IPS DF 6.9 (cell line): ENCODE measurements around the gene C4orf36.

Experiments
- DNase-seq: peaks from one replicate; pipeline ENCODE4 v3.0.0-alpha.2; 2013; ENCODE audit warnings: low read depth, low spot score
- H3K27ac ChIP-seq: one replicate; pipeline ENCODE4 v1.5.1; 2013; ENCODE audit warnings: low read length, control low read depth
- H3K27me3 ChIP-seq: 2 replicates; pipeline ENCODE4 v1.6.1; 2013; ENCODE audit warnings: mild to moderate bottlenecking, low read length; ENCODE audit not compliant: control insufficient read depth, insufficient read depth
- H3K36me3 ChIP-seq: 2 replicates; pipeline ENCODE4 v1.6.1; 2013; ENCODE audit warnings: low read length; ENCODE audit not compliant: control insufficient read depth, insufficient read depth
- H3K4me1 ChIP-seq: 2 replicates; pipeline ENCODE4 v1.6.1; 2013; ENCODE audit warnings: low read length; ENCODE audit not compliant: control insufficient read depth, insufficient read depth
- H3K4me3 ChIP-seq: 2 replicates; pipeline ENCODE4 v1.5.1; 2013; ENCODE audit warnings: mild to moderate bottlenecking, low read length
- H3K9me3 ChIP-seq: 2 replicates; pipeline ENCODE4 v1.6.1; 2013; ENCODE audit warnings: low read length, inconsistent platforms; ENCODE audit not compliant: control insufficient read depth, insufficient read depth
- WGBS: extraction: QIAGEN DNeasy Blood & Tissue Kit; methylation state at CpG from one replicate; pipeline ENCODE4 v1.1.7; 2013; ENCODE audit warnings: mixed read lengths, missing lambda C conversion rate; ENCODE audit not compliant: insufficient read length, insufficient coverage; 5-methylcytosine and 5-hydroxymethylcytosine counted together

Gene C4orf36

DNA sequence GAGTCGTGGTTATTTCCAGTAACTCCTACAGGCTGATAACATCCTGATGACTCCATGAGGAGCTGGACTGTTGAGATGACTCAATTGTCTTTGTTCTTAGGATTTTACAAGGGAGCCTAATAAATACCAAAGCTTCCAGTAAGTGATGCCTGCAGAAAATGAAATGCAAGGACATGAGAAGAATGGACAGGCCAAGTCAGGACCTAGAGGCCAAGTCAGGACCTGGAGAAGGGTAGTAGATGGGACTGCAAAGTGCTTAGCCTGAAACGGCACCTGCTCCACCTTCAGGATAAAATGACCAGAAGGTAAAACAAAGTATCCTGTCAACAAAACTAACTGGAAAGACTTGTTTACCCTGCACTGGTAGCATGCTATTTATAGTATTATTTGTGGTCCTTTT lies 36.6 kb downstream of the C4orf36 start:
- no peak overlapping the region for H3K4me3 ChIP-seq
- no peaks in the 10 kb centered on the region for H3K9me3 ChIP-seq
- H3K27ac ChIP-seq: no peak overlapping the region
- H3K4me1 ChIP-seq: 0 out of 2 replicates have a peak, but pooled peaks cover 2% of the 10 kb centered on the region
- H3K36me3 ChIP-seq: no peaks in the 10 kb centered on the region
- peaks cover 4% of the 10 kb centered on the region for H3K27me3 ChIP-seq
- no CpG with 5 or more reads among the region's 2 CpGs for WGBS
- no peak for DNase-seq

DNA sequence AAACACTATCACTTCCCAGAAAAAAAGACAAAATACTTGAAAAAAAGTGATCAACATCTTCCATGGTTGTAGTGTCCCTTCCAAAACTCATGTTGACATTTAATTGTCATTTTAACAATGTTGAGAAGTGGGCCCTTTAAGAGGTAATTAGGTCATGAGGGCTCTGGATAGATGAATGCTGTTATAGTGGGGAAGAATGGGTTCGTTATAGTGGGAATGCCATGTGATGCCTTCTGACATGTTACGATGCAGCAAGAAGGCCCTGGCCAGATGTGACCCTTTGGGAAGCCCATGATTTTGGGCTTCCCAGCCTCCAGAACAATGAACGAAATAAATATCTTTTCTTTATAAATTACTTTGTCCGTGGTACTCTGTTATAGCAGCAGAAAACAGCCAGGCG lies 39.0 kb downstream of the C4orf36 start:
- H3K9me3 ChIP-seq: no peaks in the 10 kb centered on the region
- no peak overlapping the region for H3K4me3 ChIP-seq
- H3K27me3 ChIP-seq: peaks cover 2% of the 10 kb centered on the region
- DNase-seq: no peak
- WGBS: no CpG with 5 or more reads among the region's 5 CpGs
- no peaks in the 10 kb centered on the region for H3K36me3 ChIP-seq
- no peak overlapping the region for H3K27ac ChIP-seq
- 0 out of 2 replicates have a peak, but pooled peaks cover 2% of the 10 kb centered on the region for H3K4me1 ChIP-seq

DNA sequence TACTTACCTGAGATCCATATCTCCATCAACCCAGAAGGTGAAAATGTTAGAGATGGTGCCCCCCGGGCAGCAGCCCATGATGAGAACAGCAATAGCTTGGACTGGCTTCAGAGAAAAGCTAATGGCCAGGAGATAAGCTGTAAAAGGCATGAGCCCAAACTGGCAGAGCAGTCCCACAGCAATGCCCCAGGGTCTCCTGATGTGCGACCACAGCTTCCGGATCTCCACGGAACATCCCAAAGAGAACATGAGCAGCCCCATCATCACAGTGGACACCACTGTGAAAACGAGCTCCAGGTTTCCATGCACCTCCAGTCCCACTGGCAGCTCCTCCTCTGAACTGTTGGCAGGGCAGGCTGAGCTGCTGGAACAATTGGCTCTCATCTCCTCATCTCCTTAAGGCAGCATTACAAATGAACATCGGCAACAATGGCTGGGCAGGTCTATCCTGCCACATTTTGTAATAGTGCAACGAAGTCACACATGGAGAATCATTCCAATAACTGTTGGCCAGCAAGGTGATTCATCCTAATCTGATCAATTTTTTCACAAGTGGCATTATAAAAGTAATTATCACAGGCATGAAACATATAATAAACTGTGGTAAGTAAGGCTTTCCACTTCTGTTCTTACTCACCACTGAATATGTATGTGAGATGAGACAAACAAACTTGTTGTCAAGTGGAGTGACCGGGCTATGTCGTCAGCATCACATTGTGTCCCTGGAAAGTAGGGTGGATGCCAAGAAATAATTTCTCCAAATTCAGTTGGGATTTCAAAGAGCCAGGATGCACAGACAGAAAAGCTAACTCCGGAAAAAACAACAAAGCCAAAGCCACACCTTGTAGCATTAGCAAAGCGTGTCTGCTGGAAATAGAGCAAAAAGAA lies 43.2 kb downstream of the C4orf36 start, which contains the start of gene SLC10A6:
Gene SLC10A6 (minus strand): TSS at position 653 of the 888 bp plus-strand sequence. CDS start 269 bp downstream, at position 384.
- no peak within 1 kb of the TSS for H3K4me3 ChIP-seq
- H3K9me3 ChIP-seq: no peaks in the 10 kb centered on the region
- H3K27ac ChIP-seq: no peak within 1 kb of the TSS
- H3K36me3 ChIP-seq: no peaks in the 10 kb centered on the region
- DNase-seq: no peak
- no peaks in the 10 kb centered on the region for H3K27me3 ChIP-seq
- H3K4me1 ChIP-seq: 0 out of 2 replicates have a peak, but pooled peaks cover 2% of the 10 kb centered on the region
- WGBS: no CpG with 5 or more reads among the region's 11 CpGs

DNA sequence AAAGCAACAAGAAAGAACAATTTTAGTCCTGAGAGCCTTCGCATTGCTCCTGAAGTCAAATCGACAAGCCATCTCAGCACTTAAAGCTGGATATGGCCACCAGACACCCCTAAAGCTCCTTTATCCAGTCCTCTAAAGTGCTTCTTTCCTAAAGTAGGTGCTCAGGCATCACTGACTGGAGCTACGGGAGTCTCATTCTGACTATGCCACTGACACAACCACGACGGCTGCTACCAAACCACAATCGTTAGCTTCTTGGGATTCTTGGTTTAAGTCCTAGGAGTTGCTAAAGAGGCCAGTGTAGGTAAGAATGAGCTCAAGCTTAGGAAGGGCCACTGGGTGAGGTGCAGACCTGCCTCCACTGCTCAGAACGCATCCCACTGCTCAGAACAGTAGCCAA lies 44.1 kb downstream of the C4orf36 start:
- H3K9me3 ChIP-seq: no peaks in the 10 kb centered on the region
- H3K27ac ChIP-seq: no peak overlapping the region
- no peaks in the 10 kb centered on the region for H3K36me3 ChIP-seq
- no peaks in the 10 kb centered on the region for H3K27me3 ChIP-seq
- no peak overlapping the region for H3K4me3 ChIP-seq
- DNase-seq: no peak
- 0 out of 2 replicates have a peak, but pooled peaks cover 2% of the 10 kb centered on the region for H3K4me1 ChIP-seq
- no CpG with 5 or more reads among the region's 7 CpGs for WGBS

DNA sequence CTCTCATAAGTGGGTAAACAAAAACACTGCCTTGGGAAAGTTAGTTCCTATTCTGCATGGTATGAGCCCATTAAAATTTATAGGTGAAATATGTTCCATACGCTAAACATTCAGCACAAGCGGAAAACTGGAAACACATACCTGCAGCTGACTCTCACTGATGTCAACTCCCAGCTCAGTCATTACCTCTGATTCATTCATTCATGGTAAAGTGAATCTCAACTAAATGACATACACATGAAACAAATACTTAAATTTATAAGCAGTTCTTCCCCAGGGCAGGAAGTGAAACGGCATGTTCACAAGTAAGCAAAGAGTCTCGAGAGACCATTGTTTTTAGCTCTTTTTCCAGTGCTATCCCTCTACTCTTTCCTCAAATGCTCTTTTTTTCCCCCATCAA lies 44.7 kb downstream of the C4orf36 start:
- no peaks in the 10 kb centered on the region for H3K36me3 ChIP-seq
- 0 out of 2 replicates have a peak, but pooled peaks cover 2% of the 10 kb centered on the region for H3K4me1 ChIP-seq
- no peak overlapping the region for H3K4me3 ChIP-seq
- H3K27me3 ChIP-seq: no peaks in the 10 kb centered on the region
- no peak overlapping the region for H3K27ac ChIP-seq
- no peak for DNase-seq
- WGBS: no CpG with 5 or more reads among the region's 4 CpGs
- no peaks in the 10 kb centered on the region for H3K9me3 ChIP-seq

DNA sequence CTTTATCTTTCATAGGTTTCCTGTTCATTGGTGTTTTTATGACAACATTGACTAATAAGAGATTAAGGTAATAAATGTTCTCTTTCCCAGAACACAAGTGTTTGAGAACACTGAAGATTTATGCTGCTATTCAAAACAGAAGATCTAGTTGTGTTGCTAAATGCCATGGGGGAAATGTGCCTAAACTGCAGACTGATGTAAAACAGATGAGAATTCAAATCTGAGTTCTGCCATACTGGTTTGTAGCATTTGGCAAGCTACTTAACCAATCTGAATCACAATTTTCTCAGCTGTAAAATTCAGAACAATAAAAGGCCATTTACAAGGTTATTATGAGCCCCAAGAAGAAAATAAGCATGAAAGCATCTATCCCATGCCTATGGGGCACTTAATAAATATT lies 45.3 kb downstream of the C4orf36 start:
- Histone ChIP-seq H3K36me3 (no peaks in the 10 kb centered on the region), H3K4me3 (no peak overlapping the region), H3K9me3 (no peaks in the 10 kb centered on the region), H3K27ac (no peak overlapping the region), H3K4me1 (0 out of 2 replicates have a peak, but pooled peaks cover 2% of the 10 kb centered on the region), H3K27me3 (no peaks in the 10 kb centered on the region)
- DNase-seq: no peak

DNA sequence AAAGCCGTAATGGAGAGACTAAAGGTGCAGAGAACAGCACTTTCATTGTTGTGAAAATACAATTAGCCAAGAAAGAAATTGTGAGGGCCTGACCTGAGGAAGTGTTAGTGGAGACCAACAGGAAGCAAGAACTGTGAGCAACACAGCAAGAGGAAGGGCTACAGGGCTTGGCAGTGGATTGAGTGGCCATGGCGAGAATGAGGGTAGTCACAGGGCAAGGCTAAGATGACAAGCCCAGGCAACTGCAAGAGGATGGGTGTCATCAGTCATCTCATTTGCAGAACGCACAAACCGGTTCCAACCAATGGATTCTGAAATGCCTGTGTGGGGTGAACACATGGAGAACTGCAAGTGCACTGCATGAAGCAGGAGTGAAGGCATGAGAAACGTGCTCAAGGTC lies 46.6 kb downstream of the C4orf36 start:
- Histone ChIP-seq H3K4me1 (0 out of 2 replicates have a peak, but pooled peaks cover 2% of the 10 kb centered on the region), H3K36me3 (no peaks in the 10 kb centered on the region), H3K27ac (no peak overlapping the region), H3K27me3 (no peaks in the 10 kb centered on the region), H3K4me3 (no peak overlapping the region), H3K9me3 (no peaks in the 10 kb centered on the region)
- no peak for DNase-seq
- no CpG with 5 or more reads among the region's 5 CpGs for WGBS

DNA sequence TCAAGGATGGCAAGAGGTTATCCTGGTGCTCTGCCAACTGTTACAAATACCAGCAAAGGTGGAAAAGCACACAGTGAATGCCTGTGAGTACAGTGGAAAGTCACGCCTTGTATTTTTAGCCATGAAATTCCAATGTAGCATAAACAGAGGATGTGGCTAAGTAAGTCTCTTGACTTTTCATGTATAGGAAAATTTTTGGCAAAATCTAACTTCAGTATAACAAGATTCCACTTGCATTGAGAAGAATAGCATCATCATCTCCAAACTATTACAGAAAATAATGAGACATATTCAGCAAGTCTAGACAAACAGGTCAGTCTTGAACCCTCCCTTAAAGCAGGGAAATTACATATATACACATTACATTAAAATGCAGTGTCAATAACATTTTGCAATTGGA lies 50.9 kb downstream of the C4orf36 start:
- no peaks in the 10 kb centered on the region for H3K4me1 ChIP-seq
- no CpG with 5 or more reads among the region's 1 CpG for WGBS
- H3K27me3 ChIP-seq: no peaks in the 10 kb centered on the region
- no peak overlapping the region for H3K4me3 ChIP-seq
- H3K27ac ChIP-seq: no peak overlapping the region
- no peaks in the 10 kb centered on the region for H3K36me3 ChIP-seq
- DNase-seq: no peak
- H3K9me3 ChIP-seq: no peaks in the 10 kb centered on the region

DNA sequence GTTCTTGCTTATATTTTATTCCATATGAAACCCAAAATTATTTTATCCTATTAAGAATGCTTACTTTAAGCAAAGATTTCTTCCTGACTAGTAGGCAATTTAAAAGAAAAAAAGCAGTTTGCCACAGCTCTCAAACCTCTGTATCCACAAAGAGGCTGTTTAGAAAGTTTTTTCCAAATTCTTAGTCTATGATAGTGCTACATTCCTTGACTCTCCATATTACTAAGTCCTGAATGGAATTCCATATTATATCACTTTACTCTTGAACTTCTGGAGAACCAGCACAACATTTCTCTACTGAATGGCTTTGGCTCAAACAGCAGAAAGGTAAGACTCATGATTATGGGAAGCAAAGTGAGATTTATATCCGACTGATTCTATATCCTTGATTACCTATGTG lies 51.4 kb downstream of the C4orf36 start:
- WGBS: no CpG with 5 or more reads among the region's 1 CpG
- H3K36me3 ChIP-seq: no peaks in the 10 kb centered on the region
- DNase-seq: no peak

DNA sequence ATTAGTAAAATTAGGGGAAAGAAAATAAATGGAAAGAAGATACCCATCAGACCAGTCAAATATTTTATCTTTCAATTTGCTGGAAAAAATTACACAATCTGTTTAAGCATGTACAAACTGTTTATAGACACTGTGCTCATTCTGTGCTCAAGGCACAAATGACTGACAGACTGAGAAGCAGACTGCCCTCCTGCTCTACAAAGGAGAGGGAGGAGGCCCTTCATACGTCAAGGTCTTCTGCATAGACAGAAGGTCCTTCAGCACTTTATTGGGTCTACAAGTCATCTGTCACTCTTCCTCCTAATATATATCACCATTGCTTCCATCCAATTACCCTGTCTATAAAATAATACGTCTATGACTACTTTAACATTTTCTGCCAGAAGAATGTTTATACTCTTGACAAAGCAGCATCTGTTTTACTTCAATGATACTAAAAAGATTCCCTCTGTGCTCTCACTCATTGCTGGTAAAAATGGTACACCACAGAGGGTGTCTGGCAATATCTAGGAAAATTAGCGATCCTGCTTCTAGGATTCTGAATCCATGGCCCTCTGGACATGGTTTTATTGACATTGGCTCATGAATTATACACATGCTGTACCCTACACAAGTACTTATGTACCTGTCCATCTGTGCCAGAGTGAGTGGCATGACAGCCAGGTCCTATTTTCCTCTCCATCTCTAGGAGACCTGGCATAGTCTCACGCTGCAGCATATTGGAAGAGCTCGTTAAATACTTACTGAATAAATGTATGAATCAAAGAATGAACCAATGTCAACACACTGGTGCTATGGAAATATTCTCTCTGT lies 54.3 kb downstream of the C4orf36 start:
- WGBS: no CpG with 5 or more reads among the region's 5 CpGs
- H3K4me1 ChIP-seq: no peaks in the 10 kb centered on the region
- no peak overlapping the region for H3K4me3 ChIP-seq
- no peak for DNase-seq
- no peaks in the 10 kb centered on the region for H3K36me3 ChIP-seq
- no peak overlapping the region for H3K27ac ChIP-seq
- H3K9me3 ChIP-seq: no peaks in the 10 kb centered on the region
- no peaks in the 10 kb centered on the region for H3K27me3 ChIP-seq

More for the DNA sequence above, 51.4 kb downstream of the C4orf36 start:
- no peaks in the 10 kb centered on the region for H3K27me3 ChIP-seq
- no peak overlapping the region for H3K27ac ChIP-seq
- H3K9me3 ChIP-seq: no peaks in the 10 kb centered on the region
- H3K4me1 ChIP-seq: no peaks in the 10 kb centered on the region
- no peak overlapping the region for H3K4me3 ChIP-seq
